Choroid plexus epithelial cell (primary cell): ENCODE results near the gene ZNF608.

Experiments
- DNase-seq: peaks from one replicate; pipeline ENCODE4 v3.0.0-alpha.2; 2010; ENCODE audit warnings: low read depth
- H3K4me3 ChIP-seq: 2 replicates; pipeline ENCODE4 v1.5.1; 2011; ENCODE audit warnings: low read depth, mild to moderate bottlenecking, control low read depth, low read length, moderate library complexity
- TF ChIP-seq, protein P1 (sequence below): conservative IDR thresholded peaks from 2 replicates; pipeline ENCODE4 v1.5.1; 2011; ENCODE audit warnings: low read depth, mild to moderate bottlenecking, control low read depth, inconsistent platforms, low read length, moderate library complexity

The ZNF608 gene

GRCh38 chr5:124746916-124747790 lies 714 bp upstream of the ZNF608 start:
- peak overlapping the region; percentile 80 for H3K4me3 ChIP-seq
- TF ChIP-seq, protein P1, sequence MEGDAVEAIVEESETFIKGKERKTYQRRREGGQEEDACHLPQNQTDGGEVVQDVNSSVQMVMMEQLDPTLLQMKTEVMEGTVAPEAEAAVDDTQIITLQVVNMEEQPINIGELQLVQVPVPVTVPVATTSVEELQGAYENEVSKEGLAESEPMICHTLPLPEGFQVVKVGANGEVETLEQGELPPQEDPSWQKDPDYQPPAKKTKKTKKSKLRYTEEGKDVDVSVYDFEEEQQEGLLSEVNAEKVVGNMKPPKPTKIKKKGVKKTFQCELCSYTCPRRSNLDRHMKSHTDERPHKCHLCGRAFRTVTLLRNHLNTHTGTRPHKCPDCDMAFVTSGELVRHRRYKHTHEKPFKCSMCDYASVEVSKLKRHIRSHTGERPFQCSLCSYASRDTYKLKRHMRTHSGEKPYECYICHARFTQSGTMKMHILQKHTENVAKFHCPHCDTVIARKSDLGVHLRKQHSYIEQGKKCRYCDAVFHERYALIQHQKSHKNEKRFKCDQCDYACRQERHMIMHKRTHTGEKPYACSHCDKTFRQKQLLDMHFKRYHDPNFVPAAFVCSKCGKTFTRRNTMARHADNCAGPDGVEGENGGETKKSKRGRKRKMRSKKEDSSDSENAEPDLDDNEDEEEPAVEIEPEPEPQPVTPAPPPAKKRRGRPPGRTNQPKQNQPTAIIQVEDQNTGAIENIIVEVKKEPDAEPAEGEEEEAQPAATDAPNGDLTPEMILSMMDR: no peak
- DNase-seq: peak; percentile 98

DNA sequence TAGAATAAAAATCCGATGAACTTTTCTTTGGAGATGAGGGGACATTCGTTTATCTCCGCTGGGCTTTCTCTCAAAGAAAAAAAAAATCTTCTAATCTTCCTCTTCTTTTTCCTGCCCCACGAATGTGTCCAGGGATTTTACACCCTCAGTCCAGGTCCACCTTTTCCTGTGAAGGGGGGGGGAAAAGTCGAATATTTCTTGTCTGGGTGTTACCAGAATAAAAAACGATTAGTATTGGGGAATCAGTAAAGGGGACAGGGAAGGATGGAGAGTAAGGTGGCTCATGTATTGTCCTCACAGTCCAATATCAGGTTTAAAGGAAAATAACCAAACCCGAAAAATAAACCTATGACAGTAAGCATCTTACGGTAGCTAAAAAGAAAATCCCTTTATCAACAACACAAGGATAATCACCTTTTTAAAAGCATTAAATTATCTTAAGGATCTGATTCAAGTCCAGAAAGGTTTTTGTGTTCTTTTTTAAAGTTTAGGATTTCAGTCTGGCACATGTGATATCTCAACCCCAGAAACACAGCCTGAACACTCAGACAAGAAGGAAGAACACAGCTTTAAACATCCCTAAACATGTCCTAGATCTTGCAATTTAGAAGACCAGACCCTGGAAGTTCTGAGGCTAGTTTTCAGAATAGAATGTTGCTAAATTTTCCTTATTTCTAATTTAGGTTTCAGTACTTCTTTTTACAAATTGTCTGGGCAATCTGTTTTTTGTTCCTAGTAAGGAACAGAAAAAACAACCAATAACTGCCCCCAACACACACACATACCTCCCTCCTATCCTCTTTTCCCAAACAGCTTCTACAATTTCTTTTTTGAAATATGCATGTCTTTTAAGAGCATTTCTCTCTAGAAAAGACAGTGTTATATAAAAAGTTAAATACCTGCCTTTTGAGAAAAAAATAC lies 1.2 kb downstream of the ZNF608 start:
- TF ChIP-seq, protein P1: no peak
- DNase-seq: peak; percentile 38
- H3K4me3 ChIP-seq: peak overlapping the region; percentile 80

GRCh38 chr5:124744170-124744971 lies 2.1 kb downstream of the ZNF608 start:
- DNase-seq: peak; percentile 45
- TF ChIP-seq, protein P1: peak; percentile 26

DNA sequence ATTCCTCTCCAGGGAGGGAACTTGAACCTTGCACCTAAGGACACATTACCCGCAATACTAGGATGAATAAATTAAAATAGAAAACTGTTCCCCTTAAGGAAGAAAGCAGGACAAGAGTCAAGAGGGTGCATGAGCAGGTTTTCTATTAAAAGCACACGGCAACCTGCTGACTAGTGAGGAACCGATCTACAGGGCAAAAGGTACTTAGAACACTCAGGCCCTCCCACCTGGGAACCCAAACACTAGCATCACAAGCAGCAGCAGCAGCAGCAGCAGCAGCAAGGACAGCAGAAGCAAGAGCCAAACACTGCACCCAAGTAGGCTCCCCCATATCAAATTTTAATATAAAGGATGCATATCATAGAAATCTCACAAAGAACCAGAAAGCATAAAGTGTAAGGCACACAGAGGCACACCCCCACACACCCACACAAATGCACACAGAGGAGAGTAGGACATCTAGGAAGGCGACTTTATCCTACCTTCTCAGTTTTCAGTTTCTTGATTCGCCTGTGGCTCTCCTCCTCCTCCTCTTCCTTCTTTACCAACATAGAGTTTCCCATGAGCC lies 2.8 kb downstream of the ZNF608 start:
- TF ChIP-seq, protein P1: no peak
- H3K4me3 ChIP-seq: peak overlapping the region; percentile 80
- peak; percentile 29 for DNase-seq

More at GRCh38 chr5:124744170-124744971, 2.1 kb downstream of the ZNF608 start:
- peak overlapping the region; percentile 80 for H3K4me3 ChIP-seq

- peak overlapping the region; percentile 80 for H3K4me3 ChIP-seq
- TF ChIP-seq, protein P1: no peak
- peak; percentile 88 for DNase-seq
Measured at GRCh38 chr5:124742983-124743601, 3.3 kb downstream of the ZNF608 start.

DNA sequence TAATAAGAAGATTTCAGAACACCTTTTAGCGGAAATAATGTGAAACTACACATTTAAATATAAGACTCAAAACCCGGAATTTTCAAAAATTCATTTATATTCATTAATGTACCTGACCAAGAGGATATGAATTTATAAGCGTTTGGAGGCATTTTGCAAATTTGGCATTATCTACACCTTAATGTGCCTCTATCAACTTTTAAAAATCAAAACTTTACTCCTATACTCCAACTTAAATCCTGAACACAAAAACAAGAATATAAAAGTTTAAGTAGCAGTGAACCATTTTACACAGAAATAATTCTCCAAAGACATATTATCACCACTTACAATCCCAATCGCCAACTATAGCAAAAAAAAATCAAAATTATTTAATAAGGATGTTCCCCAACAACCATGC lies 3.9 kb downstream of the ZNF608 start:
- peak overlapping the region; percentile 80 for H3K4me3 ChIP-seq
- TF ChIP-seq, protein P1: no peak
- no peak for DNase-seq
